ENCODE results near the gene LDB2. TPM values are rescaled to one million over a fixed set of nuclear protein-coding genes. Genes with fewer than 3 reads are reported as not detected.
A peak's percentile ranks its signal among the peaks of the same experiment; 100 is the strongest.
"Not testable (repeated sequence)": the region's sequence is repeated elsewhere in the genome, so short reads cannot be mapped to it uniquely, and the experiment has no call there.

Gene LDB2
- total RNA-seq, 1 donor from 2014 or later: 3.1 TPM

GRCh38 chr4:16931339-16932305 lies 33.2 kb upstream of the LDB2 start:
- no peak for DNase-seq
- H3K4me1 Mint-ChIP-seq (ENCODE audit: low read depth, unreplicated experiment): no peaks in the 10 kb centered on the region
- H3K4me3 Mint-ChIP-seq (ENCODE audit: unreplicated experiment): no peak overlapping the region
- H3K36me3 Mint-ChIP-seq (ENCODE audit: unreplicated experiment): no peaks in the 10 kb centered on the region
- H3K27ac Mint-ChIP-seq (ENCODE audit: unreplicated experiment): no peak overlapping the region
- H3K27me3 Mint-ChIP-seq (ENCODE audit: unreplicated experiment): no peaks in the 10 kb centered on the region
- no peak for TF ChIP-seq CTCF (IDR thresholded peaks at IDR 0.05; ENCODE audit: partially characterized antibody, unreplicated experiment)
- H3K9me3 Mint-ChIP-seq (ENCODE audit: unreplicated experiment): no peaks in the 10 kb centered on the region

GRCh38 chr4:16926214-16926613 lies 27.8 kb upstream of the LDB2 start:
- H3K27ac Mint-ChIP-seq (ENCODE audit: unreplicated experiment): no peak overlapping the region
- H3K4me3 Mint-ChIP-seq (ENCODE audit: unreplicated experiment): no peak overlapping the region
- H3K9me3 Mint-ChIP-seq (ENCODE audit: unreplicated experiment): no peaks in the 10 kb centered on the region
- H3K4me1 Mint-ChIP-seq (ENCODE audit: low read depth, unreplicated experiment): no peaks in the 10 kb centered on the region
- DNase-seq: no peak
- no peaks in the 10 kb centered on the region for H3K36me3 Mint-ChIP-seq (ENCODE audit: unreplicated experiment)
- no peak for TF ChIP-seq CTCF (IDR thresholded peaks at IDR 0.05; ENCODE audit: partially characterized antibody, unreplicated experiment)
- H3K27me3 Mint-ChIP-seq (ENCODE audit: unreplicated experiment): no peaks in the 10 kb centered on the region

GRCh38 chr4:16918716-16919115 lies 20.3 kb upstream of the LDB2 start:
- H3K36me3 Mint-ChIP-seq (ENCODE audit: unreplicated experiment); H3K27me3 Mint-ChIP-seq (ENCODE audit: unreplicated experiment); H3K4me3 Mint-ChIP-seq (ENCODE audit: unreplicated experiment); H3K4me1 Mint-ChIP-seq (ENCODE audit: low read depth, unreplicated experiment); DNase-seq; H3K9me3 Mint-ChIP-seq (ENCODE audit: unreplicated experiment); H3K27ac Mint-ChIP-seq (ENCODE audit: unreplicated experiment): not testable (repeated sequence)

- H3K4me1 Mint-ChIP-seq (ENCODE audit: low read depth, unreplicated experiment): peaks cover 9% of the 10 kb centered on the region
- peaks cover 1% of the 10 kb centered on the region for H3K9me3 Mint-ChIP-seq (ENCODE audit: unreplicated experiment)
- peak; percentile 92 for TF ChIP-seq CTCF (IDR thresholded peaks at IDR 0.05; ENCODE audit: partially characterized antibody, unreplicated experiment)
- DNase-seq: peak; percentile 81
- H3K27ac Mint-ChIP-seq (ENCODE audit: unreplicated experiment): no peak overlapping the region
- H3K36me3 Mint-ChIP-seq (ENCODE audit: unreplicated experiment): no peaks in the 10 kb centered on the region
- H3K4me3 Mint-ChIP-seq (ENCODE audit: unreplicated experiment): no peak overlapping the region
- H3K27me3 Mint-ChIP-seq (ENCODE audit: unreplicated experiment): no peaks in the 10 kb centered on the region
Measured at GRCh38 chr4:16916719-16917337, 18.4 kb upstream of the LDB2 start.

- Mint-ChIP-seq H3K27ac (ENCODE audit: unreplicated experiment) (no peak overlapping the region), H3K27me3 (ENCODE audit: unreplicated experiment) (no peaks in the 10 kb centered on the region), H3K4me1 (ENCODE audit: low read depth, unreplicated experiment) (peaks cover 9% of the 10 kb centered on the region), H3K4me3 (ENCODE audit: unreplicated experiment) (no peak overlapping the region), H3K36me3 (ENCODE audit: unreplicated experiment) (no peaks in the 10 kb centered on the region), H3K9me3 (ENCODE audit: unreplicated experiment) (peaks cover 1% of the 10 kb centered on the region)
- no peak for TF ChIP-seq CTCF (IDR thresholded peaks at IDR 0.05; ENCODE audit: partially characterized antibody, unreplicated experiment)
- DNase-seq: no peak
Measured at GRCh38 chr4:16916031-16916430, 17.6 kb upstream of the LDB2 start.

Measured in glutamatergic neuron (in vitro differentiated cells).